Peyer's patch (tissue), 4 donors: ENCODE results near the gene PLA2G6.

Experiments used
- POLR2A ChIP-seq, 2 donors: fragments of 450-650 bp; IDR thresholded peaks; one replicate each; pipeline ENCODE4 v1.5.1; 2017; ENCODE audit warnings: antibody characterized with exemption in 2 of 2, mild to moderate bottlenecking in 2 of 2, moderate library complexity in 2 of 2
- TF ChIP-seq, protein P1 (sequence below), 6 experiments: fragments of 450-650 bp in 4 of 6; fragments of 200-600 bp in 2 of 6; sonication (generic) in 1 of 6; IDR thresholded peaks; one replicate each; pipeline ENCODE4 v1.5.1; 2017 to 2019; ENCODE audit warnings: antibody characterized with exemption in 6 of 6, mild to moderate bottlenecking in 3 of 6, moderate library complexity in 1 of 6

- TF ChIP-seq, protein P1, sequence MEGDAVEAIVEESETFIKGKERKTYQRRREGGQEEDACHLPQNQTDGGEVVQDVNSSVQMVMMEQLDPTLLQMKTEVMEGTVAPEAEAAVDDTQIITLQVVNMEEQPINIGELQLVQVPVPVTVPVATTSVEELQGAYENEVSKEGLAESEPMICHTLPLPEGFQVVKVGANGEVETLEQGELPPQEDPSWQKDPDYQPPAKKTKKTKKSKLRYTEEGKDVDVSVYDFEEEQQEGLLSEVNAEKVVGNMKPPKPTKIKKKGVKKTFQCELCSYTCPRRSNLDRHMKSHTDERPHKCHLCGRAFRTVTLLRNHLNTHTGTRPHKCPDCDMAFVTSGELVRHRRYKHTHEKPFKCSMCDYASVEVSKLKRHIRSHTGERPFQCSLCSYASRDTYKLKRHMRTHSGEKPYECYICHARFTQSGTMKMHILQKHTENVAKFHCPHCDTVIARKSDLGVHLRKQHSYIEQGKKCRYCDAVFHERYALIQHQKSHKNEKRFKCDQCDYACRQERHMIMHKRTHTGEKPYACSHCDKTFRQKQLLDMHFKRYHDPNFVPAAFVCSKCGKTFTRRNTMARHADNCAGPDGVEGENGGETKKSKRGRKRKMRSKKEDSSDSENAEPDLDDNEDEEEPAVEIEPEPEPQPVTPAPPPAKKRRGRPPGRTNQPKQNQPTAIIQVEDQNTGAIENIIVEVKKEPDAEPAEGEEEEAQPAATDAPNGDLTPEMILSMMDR (IDR thresholded peaks at IDR 0.05), result no peak
- TF ChIP-seq POLR2A (IDR thresholded peaks at IDR 0.05), result no peak
Measured at GRCh38 chr22:38219632-38220031, 38.0 kb upstream of the PLA2G6 start.
